GM19043 (cell line): ENCODE results near the gene STRA6.

Experiments
- ATAC-seq: cut with Tn5 transposase; IDR thresholded peaks from one replicate; pipeline ENCODE4 v1.9.1; 2021; ENCODE audit warnings: low read depth; ENCODE audit not compliant: unreplicated experiment

STRA6 gene

GRCh38 chr15:74208496-74208895 lies 5.9 kb upstream of the STRA6 start:
- no peak for ATAC-seq

GRCh38 chr15:74207652-74208440 lies 5.3 kb upstream of the STRA6 start:
- ATAC-seq: no peak

GRCh38 chr15:74206801-74207281 lies 4.3 kb upstream of the STRA6 start:
- ATAC-seq: no peak

GRCh38 chr15:74205582-74205947 lies 3.0 kb upstream of the STRA6 start:
- ATAC-seq: no peak

GRCh38 chr15:74203914-74204431 lies 1.4 kb upstream of the STRA6 start:
- no peak for ATAC-seq

- ATAC-seq: no peak
Measured at GRCh38 chr15:74201710-74202420, 722 bp downstream of the STRA6 start.

GRCh38 chr15:74200871-74201419 lies 1.6 kb downstream of the STRA6 start:
- no peak for ATAC-seq

GRCh38 chr15:74200412-74200815 lies 2.2 kb downstream of the STRA6 start:
- ATAC-seq: no peak

- no peak for ATAC-seq
Measured at GRCh38 chr15:74199297-74199652, 3.3 kb downstream of the STRA6 start.

GRCh38 chr15:74197176-74197965 lies 5.2 kb downstream of the STRA6 start:
- no peak for ATAC-seq

GRCh38 chr15:74196175-74196574 lies 6.4 kb downstream of the STRA6 start:
- ATAC-seq: no peak

GRCh38 chr15:74194572-74195559 lies 7.7 kb downstream of the STRA6 start:
- no peak for ATAC-seq

- ATAC-seq: no peak
Measured at GRCh38 chr15:74193905-74194304, 8.7 kb downstream of the STRA6 start.

GRCh38 chr15:74193299-74193718 lies 9.3 kb downstream of the STRA6 start:
- ATAC-seq: no peak

GRCh38 chr15:74192751-74193150 lies 9.8 kb downstream of the STRA6 start:
- no peak for ATAC-seq

GRCh38 chr15:74191798-74192197 lies 10.8 kb downstream of the STRA6 start:
- ATAC-seq: no peak

- no peak for ATAC-seq
Measured at GRCh38 chr15:74188216-74188615, 14.4 kb downstream of the STRA6 start.

GRCh38 chr15:74185710-74186348 lies 16.8 kb downstream of the STRA6 start:
- ATAC-seq: no peak

GRCh38 chr15:74184582-74185091 lies 17.9 kb downstream of the STRA6 start:
- no peak for ATAC-seq
